ENCODE data around the gene NTM.

NTM gene

GRCh38 chr11:131837562-131837961, 467.1 kb downstream of the NTM start:
- TF ChIP-seq CTCF (IDR thresholded peaks at IDR 0.05; ENCODE audit: low read depth, low read length) = no peak

GRCh38 chr11:131838016-131838415, 467.6 kb downstream of the NTM start:
- TF ChIP-seq CTCF (IDR thresholded peaks at IDR 0.05; ENCODE audit: low read depth, low read length) = no peak
- no peak overlapping the region for H3K4me3 ChIP-seq (ENCODE audit: low read depth, low read length)

More at GRCh38 chr11:131837562-131837961, 467.1 kb downstream of the NTM start:
- H3K4me3 ChIP-seq (ENCODE audit: low read depth, low read length) = no peak overlapping the region

- H3K4me3 ChIP-seq (ENCODE audit: low read depth, low read length) = no peak overlapping the region
- no peak for TF ChIP-seq CTCF (IDR thresholded peaks at IDR 0.05; ENCODE audit: low read depth, low read length)
Measured at GRCh38 chr11:131839326-131839725, 468.9 kb downstream of the NTM start.

GRCh38 chr11:131840545-131840944, 470.1 kb downstream of the NTM start:
- no peak for TF ChIP-seq CTCF (IDR thresholded peaks at IDR 0.05; ENCODE audit: low read depth, low read length)
- H3K4me3 ChIP-seq (ENCODE audit: low read depth, low read length) = no peak overlapping the region

GRCh38 chr11:131841028-131841427, 470.6 kb downstream of the NTM start:
- no peak for TF ChIP-seq CTCF (IDR thresholded peaks at IDR 0.05; ENCODE audit: low read depth, low read length)
- H3K4me3 ChIP-seq (ENCODE audit: low read depth, low read length) = no peak overlapping the region

- TF ChIP-seq CTCF (IDR thresholded peaks at IDR 0.05; ENCODE audit: low read depth, low read length) = no peak
- no peak overlapping the region for H3K4me3 ChIP-seq (ENCODE audit: low read depth, low read length)
Measured at GRCh38 chr11:131841925-131842635, 471.7 kb downstream of the NTM start.

- TF ChIP-seq CTCF (IDR thresholded peaks at IDR 0.05; ENCODE audit: low read depth, low read length) = no peak
- H3K4me3 ChIP-seq (ENCODE audit: low read depth, low read length) = no peak overlapping the region
Measured at GRCh38 chr11:131845255-131845654, 474.8 kb downstream of the NTM start.
